NT2/D1 (cell line): ENCODE data around the gene ELP4.

ENCODE experiments used
- YY1 ChIP-seq: IDR thresholded peaks from 2 replicates; pipeline ENCODE4 v1.6.1; 2011; ENCODE audit not compliant: insufficient read length, insufficient read depth
- ZNF274 ChIP-seq: IDR thresholded peaks from 2 replicates; pipeline ENCODE4 v1.6.1; 2011; ENCODE audit warnings: mild to moderate bottlenecking, low read depth, low read length

DNA sequence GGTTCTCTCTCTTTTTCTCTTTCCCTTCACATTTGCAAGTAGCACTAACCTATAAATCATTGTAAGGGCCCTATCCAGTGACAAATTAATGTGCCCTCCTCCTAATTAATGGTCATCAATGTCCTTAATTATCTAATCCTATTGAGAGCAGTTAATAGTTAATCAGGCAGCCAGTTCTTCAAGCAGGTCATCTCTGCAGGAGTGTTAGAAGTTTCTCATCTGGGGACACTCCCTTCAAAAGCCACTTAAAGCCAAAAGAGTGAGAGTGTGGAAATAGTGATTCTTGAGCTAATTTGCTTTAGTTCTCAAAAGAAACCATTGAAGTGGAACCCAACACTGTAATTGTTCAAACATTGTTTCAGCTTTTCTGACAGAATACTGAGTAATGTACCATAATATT lies 141.6 kb downstream of the ELP4 start:
- no peak for TF ChIP-seq ZNF274
- no peak for TF ChIP-seq YY1
